HG02870 (cell line): Measurements from ENCODE around the gene EPN2.
"Not testable (repeated sequence)": the region's sequence is repeated elsewhere in the genome, so short reads cannot be mapped to it uniquely, and the experiment has no call there.

Experiments used
- ATAC-seq: cut with Tn5 transposase; IDR thresholded peaks from one replicate; pipeline ENCODE4 v1.9.1; 2021; ENCODE audit warnings: mild to moderate bottlenecking, moderate library complexity; ENCODE audit not compliant: unreplicated experiment

Gene EPN2

DNA sequence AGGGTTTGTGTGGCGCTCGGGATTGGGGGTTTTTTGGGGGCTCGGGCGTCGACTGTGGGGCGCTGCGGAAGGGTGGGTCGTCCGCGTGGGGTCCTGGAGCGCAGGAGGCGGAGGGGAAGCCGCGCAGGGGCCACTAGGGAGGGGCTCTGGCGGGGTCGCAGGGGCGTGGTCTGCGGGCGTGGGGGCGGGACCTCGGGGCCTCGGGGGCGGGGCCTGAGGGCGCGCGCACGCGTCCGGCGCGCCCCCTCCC, at the start of gene EPN2:
EPN2 (plus strand) TSS at position 228 of the 250 bp plus-strand sequence. CDS start 45,754 bp downstream, outside the sequence.
- ATAC-seq = not testable (repeated sequence)

DNA sequence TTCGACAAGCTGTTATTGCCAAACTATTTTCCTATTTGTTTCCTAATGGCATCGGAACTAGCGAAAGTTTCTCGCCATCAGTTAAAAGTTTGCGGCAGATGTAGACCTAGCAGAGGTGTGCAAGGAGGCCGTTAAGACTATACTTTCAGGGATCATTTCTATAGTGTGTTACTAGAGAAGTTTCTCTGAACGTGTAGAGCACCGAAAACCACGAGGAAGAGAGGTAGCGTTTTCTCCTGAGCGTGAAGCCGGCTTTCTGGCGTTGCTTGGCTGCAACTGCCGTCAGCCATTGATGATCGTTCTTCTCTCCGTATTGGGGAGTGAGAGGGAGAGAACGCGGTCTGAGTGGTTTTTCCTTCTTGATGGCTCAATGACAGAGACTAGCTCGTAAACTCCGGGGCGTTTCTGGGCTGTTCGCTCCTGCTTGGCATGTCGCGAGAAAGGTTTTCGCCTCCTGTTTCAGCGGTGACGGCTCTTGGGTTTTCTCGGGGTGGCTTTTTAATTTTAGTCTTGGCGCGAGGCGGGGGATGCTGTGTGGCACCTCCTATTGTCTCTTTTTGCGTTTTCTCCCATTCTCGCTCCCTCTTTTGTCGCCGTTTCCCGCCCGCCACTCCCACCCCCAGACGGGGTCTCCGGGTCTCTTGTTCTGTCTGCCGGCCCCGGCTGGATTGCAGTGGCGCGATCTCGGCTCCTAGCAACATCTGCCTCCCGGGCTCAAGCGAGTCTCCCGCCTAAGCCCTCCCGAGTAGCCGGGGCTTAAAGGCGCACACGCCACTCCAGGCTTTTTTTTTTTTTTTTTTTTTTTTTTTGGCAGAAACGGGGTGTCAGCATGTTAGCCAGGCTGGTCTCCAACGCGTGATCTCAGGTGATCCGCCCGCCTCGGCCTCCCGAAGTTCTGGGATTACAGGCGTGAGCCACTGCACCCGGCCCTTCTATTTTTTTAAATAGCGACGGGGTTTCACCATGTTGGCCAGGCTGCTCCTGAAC, 49.0 kb upstream of the EPN2 start:
- ATAC-seq = peak; percentile 48

DNA sequence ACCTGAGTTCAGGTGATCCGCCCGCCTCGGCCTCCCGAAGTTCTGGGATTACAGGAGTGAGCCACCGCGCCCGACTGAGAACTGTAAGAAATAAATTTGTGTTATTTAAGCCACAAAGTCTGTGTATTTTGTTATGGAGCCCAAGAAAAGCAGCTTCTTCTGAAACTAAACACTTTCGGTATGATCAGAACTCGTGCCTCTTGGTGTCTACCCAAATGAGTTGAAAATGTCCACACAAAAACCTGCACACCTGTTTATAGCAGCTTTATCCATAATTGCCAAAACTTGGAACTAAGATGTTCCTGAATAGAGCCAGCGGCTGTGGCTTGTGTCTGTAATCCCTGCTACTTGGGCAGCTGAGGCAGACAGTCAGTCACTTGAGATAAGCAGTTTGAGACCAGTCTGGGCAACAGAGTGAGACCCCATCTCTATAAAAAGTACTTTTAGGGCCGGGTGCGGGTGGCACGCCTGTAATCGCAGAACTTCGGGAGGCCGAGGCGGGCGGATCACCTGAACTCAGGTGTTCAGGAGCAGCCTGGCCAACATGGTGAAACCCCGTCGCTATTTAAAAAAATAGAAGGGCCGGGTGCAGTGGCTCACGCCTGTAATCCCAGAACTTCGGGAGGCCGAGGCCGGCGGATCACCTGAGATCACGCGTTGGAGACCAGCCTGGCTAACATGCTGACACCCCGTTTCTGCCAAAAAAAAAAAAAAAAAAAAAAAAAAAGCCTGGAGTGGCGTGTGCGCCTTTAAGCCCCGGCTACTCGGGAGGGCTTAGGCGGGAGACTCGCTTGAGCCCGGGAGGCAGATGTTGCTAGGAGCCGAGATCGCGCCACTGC, 48.1 kb upstream of the EPN2 start:
- ATAC-seq = peak; percentile 55

- ATAC-seq = not testable (repeated sequence)
Measured at GRCh38 chr17:19189781-19190405, 47.3 kb upstream of the EPN2 start.

- peak; percentile 80 for ATAC-seq
Measured at GRCh38 chr17:19196382-19197204, 40.6 kb upstream of the EPN2 start.

- ATAC-seq = not testable (repeated sequence)
Measured at GRCh38 chr17:19202448-19202847, 34.7 kb upstream of the EPN2 start.

DNA sequence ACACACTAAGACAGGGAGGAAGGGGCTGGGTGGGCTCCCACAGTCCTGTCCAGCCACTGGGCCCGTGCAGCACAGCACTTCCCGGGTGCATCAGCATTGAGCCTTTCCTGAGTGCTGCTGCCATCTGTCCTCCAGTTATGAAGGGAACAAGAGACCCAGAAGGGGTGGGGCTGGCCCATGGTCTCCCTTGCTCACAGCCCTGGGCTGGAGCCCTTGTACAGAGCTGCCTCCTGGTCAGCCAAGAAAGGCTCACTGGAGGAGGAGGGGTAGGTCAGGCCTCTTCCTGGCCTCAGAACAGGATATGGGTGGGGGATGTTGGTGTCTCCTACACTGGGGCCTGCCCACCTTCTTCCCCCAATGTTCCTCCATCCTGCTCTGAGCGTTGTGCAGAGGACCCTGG, 33.7 kb upstream of the EPN2 start:
- not testable (repeated sequence) for ATAC-seq

DNA sequence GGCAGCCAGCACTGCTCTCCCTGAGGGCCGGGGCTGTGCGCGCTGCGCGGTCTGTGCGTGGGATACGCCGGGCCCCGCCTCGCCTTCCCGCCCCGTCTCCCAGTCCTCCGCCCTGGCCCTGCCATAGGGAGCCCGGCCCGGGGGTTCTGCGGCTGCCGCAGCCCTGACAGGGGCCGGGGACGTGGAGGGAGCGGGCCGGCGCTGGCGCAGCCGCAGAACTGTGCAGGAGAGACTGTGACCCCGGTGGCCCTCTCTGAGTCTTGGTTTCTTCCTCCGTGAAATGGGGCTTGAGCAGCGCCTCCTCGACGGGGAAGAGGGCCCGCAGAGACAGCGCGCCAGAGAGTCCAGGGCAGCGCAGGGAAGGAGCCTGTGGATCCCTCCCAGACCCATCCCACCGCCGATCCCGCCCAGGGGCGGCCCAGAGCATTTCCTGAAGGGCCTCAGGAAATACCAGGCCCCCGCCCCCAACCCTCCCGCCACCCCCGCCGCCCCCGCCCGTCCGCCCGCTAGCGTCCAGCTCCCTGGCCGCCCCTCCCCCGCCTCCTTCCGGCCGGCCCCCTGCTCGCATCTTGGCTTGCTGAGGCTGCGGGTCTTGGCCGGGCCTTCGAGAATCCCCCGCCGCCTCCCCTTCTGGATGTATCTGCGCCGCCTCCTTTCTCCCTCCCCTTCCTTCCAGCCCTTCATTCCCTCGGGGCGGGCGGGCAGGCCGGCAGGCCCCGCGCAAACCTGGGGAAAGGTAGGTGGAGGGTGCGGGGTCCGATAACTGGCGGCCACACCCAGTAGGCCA, 21.9 kb upstream of the EPN2 start:
- ATAC-seq = not testable (repeated sequence)

- ATAC-seq = not testable (repeated sequence)
Measured at GRCh38 chr17:19216148-19216926, 20.8 kb upstream of the EPN2 start.

- not testable (repeated sequence) for ATAC-seq
Measured at GRCh38 chr17:19218914-19219313, 18.3 kb upstream of the EPN2 start.

GRCh38 chr17:19219384-19219783, 17.8 kb upstream of the EPN2 start:
- ATAC-seq = not testable (repeated sequence)

- not testable (repeated sequence) for ATAC-seq
Measured at GRCh38 chr17:19220195-19220594, 17.0 kb upstream of the EPN2 start.

DNA sequence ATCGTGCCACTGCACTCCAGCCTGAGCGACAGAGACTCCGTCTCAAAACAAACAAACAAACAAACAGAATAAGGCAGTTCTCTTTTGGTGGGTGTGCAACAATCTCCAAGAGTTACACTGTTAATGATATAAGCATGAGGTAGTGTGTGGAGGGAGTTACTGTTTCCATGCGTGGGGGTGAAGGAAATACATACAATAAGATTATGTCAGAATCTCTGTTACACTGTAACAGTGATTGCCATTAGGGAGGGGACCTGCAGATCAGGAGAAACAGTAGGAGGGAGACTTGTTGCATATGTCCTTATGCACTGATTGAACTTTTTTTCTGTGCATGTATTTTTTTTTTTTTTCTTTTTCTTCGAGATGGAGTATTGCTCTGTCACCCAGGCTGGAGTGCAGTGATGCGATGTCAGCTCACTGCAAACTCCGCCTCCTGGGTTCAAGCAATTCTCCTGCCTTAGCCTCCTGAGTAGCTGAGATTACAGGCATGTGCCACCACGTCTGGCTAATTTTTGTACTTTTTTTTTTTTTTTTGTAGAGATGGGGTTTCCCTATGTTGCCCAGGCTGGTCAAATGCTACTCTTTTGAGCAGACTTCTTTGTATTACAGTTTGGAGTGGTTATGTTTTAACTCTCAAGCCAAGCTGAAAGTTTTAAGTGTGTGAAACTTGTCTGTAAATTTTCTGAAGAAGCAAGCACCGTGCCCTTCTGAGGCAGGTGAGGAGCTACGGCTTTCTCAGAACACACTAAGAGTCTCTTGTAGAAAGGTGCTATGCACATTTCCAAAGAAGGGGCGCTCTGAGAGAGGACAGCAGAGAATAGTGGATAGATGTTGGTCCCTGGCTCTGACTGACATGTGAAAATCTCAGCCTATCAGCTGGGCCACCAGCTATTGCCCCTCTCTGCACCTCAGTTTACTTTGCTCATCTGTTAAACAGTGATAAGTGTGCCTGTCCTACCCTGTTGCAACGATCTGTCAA, 10.3 kb upstream of the EPN2 start:
- not testable (repeated sequence) for ATAC-seq

GRCh38 chr17:19234676-19235075, 2.5 kb upstream of the EPN2 start:
- ATAC-seq = not testable (repeated sequence)

DNA sequence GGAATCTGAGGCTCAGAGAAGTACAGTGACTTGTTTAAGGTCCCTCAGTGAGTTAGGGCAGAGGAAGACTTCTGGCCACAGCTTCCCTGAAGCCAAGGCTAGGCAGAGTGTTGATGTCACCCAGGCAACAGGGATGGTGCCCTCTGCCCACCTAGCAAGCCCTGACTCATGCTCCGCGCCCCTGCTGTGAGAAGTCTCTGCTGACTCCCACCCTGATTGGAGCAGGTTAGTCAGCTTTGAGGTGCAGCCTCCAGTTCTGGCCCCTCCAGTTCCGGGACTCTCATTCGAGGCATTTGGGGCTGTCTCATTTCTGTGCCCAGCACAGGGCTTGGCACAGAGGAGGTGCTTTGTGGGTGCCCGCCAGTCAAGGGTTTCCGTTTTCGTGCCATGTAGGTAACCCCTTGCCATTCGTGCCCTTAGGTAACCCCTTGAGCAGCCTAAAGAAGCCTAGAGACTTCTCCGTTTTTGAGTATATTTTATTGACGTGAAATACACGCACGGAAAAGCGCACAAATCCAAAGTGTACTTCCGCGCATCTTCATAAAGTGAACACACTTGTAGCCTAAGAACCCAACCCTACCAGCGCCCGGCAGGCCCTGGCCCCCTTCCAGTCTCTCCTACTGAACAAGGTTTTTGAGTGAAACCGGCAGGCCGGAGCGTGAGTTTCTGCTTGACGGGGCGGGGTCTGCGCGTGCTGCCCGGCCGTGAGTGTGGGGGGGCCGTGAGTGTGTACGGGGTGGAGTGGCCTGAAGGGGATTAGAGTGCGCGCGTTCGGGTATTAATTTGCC, 621 bp upstream of the EPN2 start:
- ATAC-seq = peak; percentile 17

GRCh38 chr17:19237389-19238166, 412 bp downstream of the EPN2 start:
- peak; percentile 76 for ATAC-seq
